MCF 10A (cell line): ENCODE measurements around the gene NME4. TPM values are rescaled to one million over a fixed set of nuclear protein-coding genes. Genes with fewer than 3 reads are reported as not detected.
"Not testable (repeated sequence)": the region's sequence is repeated elsewhere in the genome, so short reads cannot be mapped to it uniquely, and the experiment has no call there.

Experiments used
- BruUV-seq: library from RNA; stranded (reverse); fragments of 400-500 nt; replicated peaks from 2 replicates; lab custom pipeline; 2021; lab: Mats Ljungman, UMichigan
- CTCF ChIA-PET: fragments of 300-600 bp; sonication (Branson Sonifier 250); formaldehyde crosslinking; extraction: SDS; loops from one replicate; lab custom pipeline; 2021; ENCODE audit warnings: antibody characterized with exemption, inconsistent platforms; lab: Yijun Ruan, JAX
- POLR2A ChIA-PET: fragments of 300-600, 350-650 bp; sonication (Branson Sonifier 250); formaldehyde crosslinking; extraction: SDS; loops from one replicate; lab custom pipeline; 2020; ENCODE audit warnings: antibody characterized with exemption, inconsistent platforms; lab: Yijun Ruan, JAX
- DNase-seq: peaks from one replicate; pipeline ENCODE4 v3.0.0-alpha.2; 2018; ENCODE audit not compliant: unreplicated experiment
- H3K27ac Mint-ChIP-seq: one replicate; pipeline ENCODE4 v1.8.0; 2022; ENCODE audit warnings: mild to moderate bottlenecking, low read depth, mixed read lengths; ENCODE audit not compliant: unreplicated experiment
- H3K27me3 Mint-ChIP-seq: one replicate; pipeline ENCODE4 v1.8.0; 2022; ENCODE audit warnings: mixed read lengths; ENCODE audit not compliant: insufficient read depth, unreplicated experiment
- H3K36me3 Mint-ChIP-seq: one replicate; pipeline ENCODE4 v1.8.0; 2022; ENCODE audit warnings: mild to moderate bottlenecking, moderate library complexity, mixed read lengths; ENCODE audit not compliant: insufficient read depth, unreplicated experiment
- H3K4me1 Mint-ChIP-seq: one replicate; pipeline ENCODE4 v1.8.0; 2022; ENCODE audit warnings: mixed read lengths; ENCODE audit not compliant: insufficient read depth, unreplicated experiment
- H3K4me3 Mint-ChIP-seq: one replicate; pipeline ENCODE4 v1.8.0; 2022; ENCODE audit warnings: mild to moderate bottlenecking, moderate library complexity, mixed read lengths; ENCODE audit not compliant: unreplicated experiment
- H3K9me3 Mint-ChIP-seq: one replicate; pipeline ENCODE4 v1.8.0; 2022; ENCODE audit warnings: mixed read lengths; ENCODE audit not compliant: unreplicated experiment
- intact Hi-C: fragments of 100-400 bp; cut with micrococcal nuclease; formaldehyde crosslinking; loops from 2 replicates; pipeline ENCODE4 v1.14.1; 2022
- total RNA-seq: library from RNA; stranded (reverse); gene quantifications from 2 replicates; pipeline ENCODE4 v1.2.3, GENCODE V29; 2022
- TF ChIP-seq, protein P1 (sequence below): fragments of 200-600 bp; IDR thresholded peaks from one replicate; pipeline ENCODE4 v1.8.0; 2022; ENCODE audit warnings: antibody characterized with exemption, mild to moderate bottlenecking; ENCODE audit not compliant: unreplicated experiment

Gene NME4
- total RNA-seq, 1 experiment from 2014 or later = 76.8 TPM

DNA sequence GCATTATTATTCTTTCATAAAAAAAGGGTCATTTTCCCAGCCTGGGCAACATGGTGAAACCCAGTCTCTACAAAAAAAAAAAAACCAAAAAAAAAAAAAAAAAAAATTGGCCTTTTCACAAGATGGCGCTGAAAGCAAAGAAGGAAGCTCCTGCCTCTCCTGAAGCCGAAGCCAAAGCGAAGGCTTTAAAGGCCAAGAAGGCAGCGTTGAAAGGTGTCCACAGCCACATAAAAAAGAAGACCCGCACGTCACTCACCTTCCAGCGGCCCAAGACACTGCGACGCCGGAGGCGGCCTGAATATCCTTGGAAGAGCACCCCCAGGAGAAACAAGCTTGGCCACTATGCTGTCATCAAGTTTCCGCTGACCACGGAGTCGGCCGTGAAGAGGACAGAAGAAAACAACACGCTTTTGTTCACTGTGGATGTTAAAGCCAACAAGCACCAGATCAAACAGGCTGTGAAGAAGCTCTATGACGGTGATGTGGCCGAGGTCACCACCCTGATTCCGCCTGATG lies 10.3 kb upstream of the NME4 start:
- Mint-ChIP-seq H3K4me1 (peaks cover 6% of the 10 kb centered on the region), H3K27ac (no peak overlapping the region), H3K36me3 (peaks cover 9% of the 10 kb centered on the region), H3K27me3 (no peaks in the 10 kb centered on the region), H3K4me3 (no peak overlapping the region), H3K9me3 (no peaks in the 10 kb centered on the region)
- BruUV-seq = no TSS peak
- ChIA-PET CTCF (interaction anchor here (0.6 to 0.8 kb wide), 7 partner anchors 111 to 297 kb away, joined by 3 to 4 read pairs (median 3); no protein-coding TSS in a partner anchor), POLR2A (interaction anchor here (0.7 kb wide), 1 partner anchor 109 kb away, joined by 3 read pairs; no protein-coding TSS in a partner anchor)
- DNase-seq = no peak
- TF ChIP-seq, protein P1, sequence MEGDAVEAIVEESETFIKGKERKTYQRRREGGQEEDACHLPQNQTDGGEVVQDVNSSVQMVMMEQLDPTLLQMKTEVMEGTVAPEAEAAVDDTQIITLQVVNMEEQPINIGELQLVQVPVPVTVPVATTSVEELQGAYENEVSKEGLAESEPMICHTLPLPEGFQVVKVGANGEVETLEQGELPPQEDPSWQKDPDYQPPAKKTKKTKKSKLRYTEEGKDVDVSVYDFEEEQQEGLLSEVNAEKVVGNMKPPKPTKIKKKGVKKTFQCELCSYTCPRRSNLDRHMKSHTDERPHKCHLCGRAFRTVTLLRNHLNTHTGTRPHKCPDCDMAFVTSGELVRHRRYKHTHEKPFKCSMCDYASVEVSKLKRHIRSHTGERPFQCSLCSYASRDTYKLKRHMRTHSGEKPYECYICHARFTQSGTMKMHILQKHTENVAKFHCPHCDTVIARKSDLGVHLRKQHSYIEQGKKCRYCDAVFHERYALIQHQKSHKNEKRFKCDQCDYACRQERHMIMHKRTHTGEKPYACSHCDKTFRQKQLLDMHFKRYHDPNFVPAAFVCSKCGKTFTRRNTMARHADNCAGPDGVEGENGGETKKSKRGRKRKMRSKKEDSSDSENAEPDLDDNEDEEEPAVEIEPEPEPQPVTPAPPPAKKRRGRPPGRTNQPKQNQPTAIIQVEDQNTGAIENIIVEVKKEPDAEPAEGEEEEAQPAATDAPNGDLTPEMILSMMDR = peak; percentile 17
- intact Hi-C loops = loop anchor here (2.0 kb wide), 1 partner anchor 108 kb away; no protein-coding TSS in a partner anchor

DNA sequence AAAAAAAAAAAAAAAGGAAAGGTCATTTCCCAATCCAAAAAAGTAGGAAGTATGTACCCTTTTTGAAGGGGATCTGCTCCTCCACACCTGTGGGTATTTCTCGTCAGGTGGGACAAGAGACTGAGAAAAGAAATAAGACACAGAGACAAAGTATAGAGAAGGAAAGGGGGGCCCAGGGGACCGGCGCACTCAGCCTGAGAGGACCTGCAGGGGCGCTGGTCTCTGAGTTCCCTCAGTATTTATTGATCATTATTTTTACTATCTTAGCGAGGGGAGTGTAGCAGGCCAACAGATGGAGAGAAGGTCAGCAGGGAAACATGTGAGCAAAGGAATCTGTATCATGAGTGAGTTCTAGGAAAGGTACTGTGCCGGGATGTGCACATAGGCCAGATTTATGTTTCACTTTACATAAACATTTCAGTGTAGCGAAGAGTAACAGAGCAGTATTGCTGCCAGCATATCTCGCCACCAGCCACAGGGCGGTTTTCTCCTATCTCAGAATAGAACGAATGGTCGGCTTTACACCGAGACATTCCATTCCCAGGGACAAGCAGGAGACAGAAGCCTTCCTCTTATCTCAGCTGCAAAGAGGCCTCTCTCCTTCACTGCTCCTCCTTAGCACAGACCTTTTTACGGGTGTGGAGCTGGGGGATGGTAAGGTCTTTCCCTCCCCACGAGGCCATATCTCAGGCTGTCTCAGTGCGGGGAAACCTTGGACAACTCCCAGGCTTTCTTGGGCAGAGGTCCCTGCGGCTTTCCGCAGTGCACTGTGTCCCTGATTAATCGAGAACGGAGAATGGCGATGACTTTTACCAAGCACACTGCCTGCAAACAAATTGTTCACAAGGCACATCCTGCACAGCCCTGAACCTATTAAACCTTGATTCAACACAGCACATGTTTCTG lies 9.0 kb upstream of the NME4 start:
- DNase-seq, H3K27ac Mint-ChIP-seq, H3K36me3 Mint-ChIP-seq, H3K4me3 Mint-ChIP-seq, BruUV-seq, H3K9me3 Mint-ChIP-seq, H3K27me3 Mint-ChIP-seq, POLR2A ChIA-PET, H3K4me1 Mint-ChIP-seq: not testable (repeated sequence)
- CTCF ChIA-PET = interaction anchor here (0.7 kb wide), 2 partner anchors 153 to 221 kb away, joined by 3 read pairs; no protein-coding TSS in a partner anchor
- intact Hi-C loops = loop anchor here (2.0 kb wide), 1 partner anchor 107 kb away; no protein-coding TSS in a partner anchor

DNA sequence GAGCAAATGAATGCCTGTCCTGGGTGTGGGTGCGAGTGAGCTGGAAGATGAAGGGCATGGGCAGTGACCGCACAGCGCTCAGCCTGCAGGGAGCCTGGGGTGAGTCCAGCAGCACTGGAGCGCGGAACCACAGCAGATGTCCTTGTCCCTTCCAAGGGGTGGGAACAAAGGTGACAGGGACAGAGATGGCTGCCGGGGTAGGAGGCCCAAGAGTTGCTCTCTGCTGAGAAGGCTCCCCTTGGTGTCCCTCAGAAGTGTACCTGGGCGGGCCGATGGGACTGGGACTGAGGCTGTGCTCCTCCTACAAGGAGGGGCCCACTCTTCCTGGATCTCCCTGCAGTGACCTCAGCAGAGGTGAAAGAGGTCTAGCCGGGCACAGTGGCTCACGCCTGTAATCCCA lies 7.6 kb upstream of the NME4 start:
- TF ChIP-seq, protein P1 = no peak
- H3K4me3 Mint-ChIP-seq = no peak overlapping the region
- H3K27ac Mint-ChIP-seq = no peak overlapping the region
- no TSS peak for BruUV-seq
- no peaks in the 10 kb centered on the region for H3K27me3 Mint-ChIP-seq
- intact Hi-C loops = no loop called here
- ChIA-PET POLR2A (no interaction called here), CTCF (no interaction called here)
- DNase-seq = no peak
- H3K4me1 Mint-ChIP-seq = no peaks in the 10 kb centered on the region
- no peaks in the 10 kb centered on the region for H3K36me3 Mint-ChIP-seq
- no peaks in the 10 kb centered on the region for H3K9me3 Mint-ChIP-seq

DNA sequence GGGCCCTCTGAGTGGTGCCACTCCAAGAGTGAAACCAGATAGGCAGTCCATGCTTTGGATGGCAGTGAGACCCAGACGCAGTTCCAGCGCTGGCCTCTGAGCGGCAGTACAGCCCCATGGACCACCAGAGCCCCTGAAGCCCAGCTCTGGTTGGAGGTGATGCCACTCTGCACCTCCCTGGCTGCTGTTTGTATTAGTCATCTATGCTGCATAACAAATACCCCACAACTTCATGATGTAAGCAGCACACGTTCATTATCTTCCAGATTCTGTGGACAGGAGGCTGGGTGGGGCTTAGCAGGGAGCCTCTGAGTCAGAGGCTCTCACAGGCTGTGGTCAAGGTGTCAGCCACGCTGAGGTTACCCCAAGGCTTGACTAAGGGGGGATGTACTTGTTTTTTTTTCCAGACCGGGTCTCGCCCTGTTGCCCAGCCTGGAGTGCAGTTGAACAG lies 5.1 kb upstream of the NME4 start:
- CTCF ChIA-PET = interaction anchor here (0.6 to 0.9 kb wide), 3 partner anchors 17 to 335 kb away, joined by 3 to 10 read pairs (median 3); no protein-coding TSS in a partner anchor
- BruUV-seq = no TSS peak

More for the DNA sequence above, 5.1 kb upstream of the NME4 start:
- Mint-ChIP-seq H3K27me3 (no peaks in the 10 kb centered on the region), H3K9me3 (no peaks in the 10 kb centered on the region), H3K36me3 (peaks cover 5% of the 10 kb centered on the region), H3K4me3 (no peak overlapping the region), H3K27ac (no peak overlapping the region), H3K4me1 (no peaks in the 10 kb centered on the region)
- TF ChIP-seq, protein P1 = peak; percentile 88
- peak; percentile 70 for DNase-seq
- intact Hi-C loops = loop anchor here (1.0 to 5.0 kb wide), 2 partner anchors 133 to 195 kb away; no protein-coding TSS in a partner anchor
- POLR2A ChIA-PET = interaction anchor here (1.3 kb wide), 1 partner anchor 33 kb away, joined by 3 read pairs; the partner anchor contains the start of gene RAB11FIP3
